GM19372 (cell line): ENCODE measurements around the gene GZF1.
"Not testable (repeated sequence)": the region's sequence is repeated elsewhere in the genome, so short reads cannot be mapped to it uniquely, and the experiment has no call there.

Source experiments
- ATAC-seq: cut with Tn5 transposase; IDR thresholded peaks from one replicate; pipeline ENCODE4 v1.9.1; 2021; ENCODE audit warnings: mild to moderate bottlenecking, low read depth, moderate library complexity; ENCODE audit not compliant: unreplicated experiment

Gene GZF1

DNA sequence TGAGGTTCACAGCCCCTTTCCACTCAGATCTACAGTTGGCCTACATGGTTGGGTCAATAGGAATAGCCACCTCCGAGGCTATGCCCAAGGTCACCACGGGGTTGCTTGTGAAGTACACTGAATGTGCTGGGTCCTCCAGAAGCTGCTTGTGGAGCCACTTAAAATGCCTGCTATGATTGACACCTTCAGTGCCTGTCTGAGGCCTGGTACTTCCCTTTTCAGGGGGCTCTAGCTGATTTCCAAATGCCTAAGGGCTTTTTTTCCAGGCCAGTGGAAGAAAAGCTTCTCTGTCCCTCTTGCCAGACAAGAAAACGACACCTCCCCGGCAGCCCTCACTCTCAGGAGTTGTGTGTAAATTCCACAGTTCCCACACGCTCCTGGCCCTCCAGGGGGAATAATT lies 17.6 kb upstream of the GZF1 start:
- no peak for ATAC-seq

DNA sequence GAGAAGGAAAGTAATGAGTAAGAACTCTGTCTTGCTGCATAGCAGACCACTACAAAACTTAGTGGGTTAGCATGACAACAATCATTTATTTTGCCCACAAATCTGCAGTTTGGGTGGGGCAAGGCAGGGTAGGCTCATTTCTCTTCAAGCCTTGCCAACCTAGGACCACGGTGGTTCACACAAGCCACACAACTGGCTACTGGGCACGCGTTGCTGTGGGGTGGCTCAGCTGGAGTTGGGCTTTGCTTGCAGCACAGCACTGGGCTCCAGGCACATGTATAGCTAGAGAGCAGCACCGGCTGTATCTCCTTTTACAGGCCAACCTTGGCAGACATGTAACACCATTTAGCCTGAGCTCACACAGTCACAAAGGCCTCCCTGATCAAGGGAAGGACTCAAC lies 16.0 kb upstream of the GZF1 start:
- no peak for ATAC-seq

- no peak for ATAC-seq
Measured at GRCh38 chr20:23347791-23348190, 14.2 kb upstream of the GZF1 start.

GRCh38 chr20:23348510-23348909 lies 13.5 kb upstream of the GZF1 start:
- not testable (repeated sequence) for ATAC-seq

DNA sequence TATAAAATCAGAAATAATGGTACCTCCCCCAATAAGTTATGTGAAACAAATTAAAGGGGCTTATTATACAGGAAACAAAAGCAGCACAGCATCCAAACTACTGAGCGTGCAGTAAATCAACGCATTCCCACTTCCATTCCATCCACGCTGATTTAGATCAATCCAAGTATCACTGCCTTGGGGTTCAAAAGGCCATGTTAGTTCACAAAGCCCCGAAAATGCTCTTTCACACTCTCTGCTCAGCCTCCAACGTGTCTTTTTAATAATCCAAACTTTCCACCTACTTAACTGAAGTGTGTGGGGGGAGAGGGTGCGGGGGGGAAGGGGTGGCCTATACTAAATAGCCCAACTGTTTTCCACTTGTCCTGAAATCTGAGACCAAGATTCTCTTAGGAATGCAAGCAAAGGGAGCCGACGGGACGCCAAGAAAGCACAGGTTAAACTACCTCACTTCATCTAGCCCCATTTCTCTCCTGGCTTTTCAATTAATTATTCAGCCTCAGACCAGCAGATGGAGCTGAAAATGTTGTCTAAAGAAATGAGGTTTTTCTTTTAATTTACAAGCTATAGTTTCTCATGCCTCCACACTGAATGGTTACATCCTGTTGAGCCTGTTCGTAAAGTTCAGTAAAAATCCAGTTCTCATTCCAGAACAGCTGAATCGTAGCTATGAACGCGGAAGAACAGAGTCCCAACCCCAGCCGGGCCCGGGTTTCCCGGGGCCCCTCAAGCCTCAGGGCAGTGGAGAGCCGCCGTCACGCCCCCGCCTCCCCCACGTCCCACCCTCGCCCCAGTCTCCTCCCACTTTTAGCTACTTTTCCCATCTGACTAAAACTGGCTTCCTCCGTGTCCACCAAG lies 12.4 kb upstream of the GZF1 start:
- peak; percentile 41 for ATAC-seq

- ATAC-seq, result peak; percentile 84
Measured at GRCh38 chr20:23350196-23350903, 11.6 kb upstream of the GZF1 start, which contains the start of gene NXT1. Gene NXT1, plus strand, starts transcription at chr20:23350791. Its CDS starts 3,251 bp downstream, at chr20:23354042.

DNA sequence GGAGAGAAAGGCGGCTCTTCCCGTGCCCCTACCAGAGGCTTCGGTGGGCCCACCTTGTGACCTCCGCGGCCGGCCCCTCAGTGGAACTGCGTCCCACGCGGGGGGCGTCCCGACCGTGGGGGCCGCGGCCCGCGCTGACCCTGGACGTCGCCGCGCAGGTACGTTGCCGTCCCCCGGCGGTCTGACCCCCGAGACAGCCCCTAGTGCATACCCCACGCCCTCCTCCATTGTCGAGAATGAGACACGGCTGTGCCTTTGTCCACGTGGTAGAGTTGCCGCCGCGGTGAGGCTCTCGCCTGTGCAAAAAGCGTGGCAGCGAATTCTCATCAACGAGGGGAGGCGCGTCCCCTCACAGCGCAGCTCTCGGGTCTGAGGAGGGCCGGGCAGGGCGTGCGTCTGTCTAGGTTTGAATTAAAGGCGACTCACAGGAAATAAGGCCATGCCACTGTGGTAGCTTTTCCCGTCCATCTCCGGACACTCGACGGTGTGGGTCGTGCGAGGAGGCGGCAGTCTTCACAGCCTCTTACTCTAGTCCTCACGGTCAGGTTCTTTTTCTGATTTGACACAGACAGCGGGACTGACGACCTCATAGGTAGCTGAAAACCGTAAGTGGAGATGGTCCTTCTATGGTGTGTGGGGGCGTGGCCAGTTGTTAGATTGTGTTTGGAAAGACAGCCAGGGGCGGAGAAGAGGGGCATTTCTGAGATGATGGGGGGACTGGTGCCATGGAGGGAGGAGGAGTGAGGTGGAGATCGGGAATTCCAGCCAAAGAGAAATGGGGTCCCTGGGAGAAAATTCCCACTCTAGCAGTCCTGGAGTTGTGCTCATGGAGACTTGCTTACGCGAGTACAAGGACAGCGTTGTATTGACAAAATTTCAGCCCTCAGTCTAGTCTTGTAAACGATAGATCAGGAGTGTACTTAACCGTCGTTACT lies 10.8 kb upstream of the GZF1 start:
- ATAC-seq, result peak; percentile 23

DNA sequence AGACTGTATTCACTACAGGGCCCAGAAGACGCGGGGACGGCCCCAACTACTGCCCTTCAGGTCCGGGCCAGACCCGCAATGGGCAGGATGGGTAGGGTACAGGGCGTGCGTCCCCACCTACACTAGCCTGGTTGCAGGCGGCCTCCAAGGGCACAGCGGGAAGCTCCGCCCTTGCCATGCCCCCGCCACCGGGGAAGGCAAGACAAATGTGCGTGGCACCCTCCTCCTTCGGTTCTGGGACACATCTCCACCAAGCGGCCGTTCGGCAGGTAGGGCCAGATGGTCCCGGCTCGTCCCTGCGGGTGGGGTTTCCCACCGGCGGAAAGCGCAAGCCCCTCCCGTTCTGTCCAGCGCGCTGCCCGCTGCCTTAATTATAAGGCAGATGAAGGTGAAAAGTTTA lies 5.8 kb upstream of the GZF1 start:
- ATAC-seq, result no peak

- ATAC-seq, result peak; percentile 54
Measured at GRCh38 chr20:23357767-23358562, 4.0 kb upstream of the GZF1 start.

DNA sequence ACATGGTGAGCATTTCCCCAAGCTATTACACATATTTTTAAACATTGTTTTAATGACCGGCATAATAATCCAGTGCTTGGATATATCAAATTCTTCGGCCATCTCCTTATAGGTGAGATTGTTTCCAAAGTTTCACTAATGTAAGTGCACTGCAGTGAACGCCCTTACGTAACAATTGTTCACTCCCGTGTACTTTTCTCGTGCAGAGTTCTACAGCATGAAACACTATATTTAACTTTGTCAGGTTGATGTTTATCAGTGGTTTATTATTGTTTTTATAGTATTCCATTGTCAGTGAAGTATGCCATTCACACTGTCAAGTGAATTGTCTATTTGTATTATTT lies 3.4 kb upstream of the GZF1 start:
- no peak for ATAC-seq

DNA sequence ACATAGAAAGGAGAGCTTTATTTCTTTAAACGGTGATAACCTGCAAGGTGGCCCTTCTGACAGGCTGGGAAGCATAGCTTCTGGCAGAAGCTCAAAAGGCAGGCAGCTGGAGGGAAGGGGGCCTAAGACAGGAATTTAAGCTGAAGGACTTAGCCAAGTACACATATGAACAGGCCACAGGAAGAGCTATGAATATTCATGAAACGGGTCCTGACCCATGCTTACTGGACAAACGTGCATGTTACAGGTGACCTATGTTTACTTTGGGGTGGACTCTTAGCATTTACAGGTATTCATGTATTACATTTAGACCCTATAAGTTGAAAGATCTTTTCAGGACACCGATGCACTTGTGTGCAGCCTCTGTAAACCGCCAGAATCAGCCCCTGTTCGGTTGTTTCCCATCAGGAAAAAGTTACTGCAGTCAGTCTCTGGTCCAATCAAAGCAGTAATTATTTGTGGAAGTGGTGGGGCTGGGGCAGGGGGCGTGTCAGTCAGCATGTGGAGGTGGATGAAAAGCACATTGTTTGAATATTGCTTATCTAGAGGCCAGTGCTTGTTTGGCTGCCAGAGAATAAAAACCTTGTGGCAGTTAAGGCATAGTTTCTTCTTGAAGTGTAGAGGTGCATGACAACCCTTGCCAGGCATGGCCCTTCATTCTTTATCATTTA lies 2.9 kb upstream of the GZF1 start:
- ATAC-seq, result no peak

- ATAC-seq, result no peak
Measured at GRCh38 chr20:23360531-23360930, 1.5 kb upstream of the GZF1 start.

GRCh38 chr20:23361119-23361475 lies 885 bp upstream of the GZF1 start:
- no peak for ATAC-seq

DNA sequence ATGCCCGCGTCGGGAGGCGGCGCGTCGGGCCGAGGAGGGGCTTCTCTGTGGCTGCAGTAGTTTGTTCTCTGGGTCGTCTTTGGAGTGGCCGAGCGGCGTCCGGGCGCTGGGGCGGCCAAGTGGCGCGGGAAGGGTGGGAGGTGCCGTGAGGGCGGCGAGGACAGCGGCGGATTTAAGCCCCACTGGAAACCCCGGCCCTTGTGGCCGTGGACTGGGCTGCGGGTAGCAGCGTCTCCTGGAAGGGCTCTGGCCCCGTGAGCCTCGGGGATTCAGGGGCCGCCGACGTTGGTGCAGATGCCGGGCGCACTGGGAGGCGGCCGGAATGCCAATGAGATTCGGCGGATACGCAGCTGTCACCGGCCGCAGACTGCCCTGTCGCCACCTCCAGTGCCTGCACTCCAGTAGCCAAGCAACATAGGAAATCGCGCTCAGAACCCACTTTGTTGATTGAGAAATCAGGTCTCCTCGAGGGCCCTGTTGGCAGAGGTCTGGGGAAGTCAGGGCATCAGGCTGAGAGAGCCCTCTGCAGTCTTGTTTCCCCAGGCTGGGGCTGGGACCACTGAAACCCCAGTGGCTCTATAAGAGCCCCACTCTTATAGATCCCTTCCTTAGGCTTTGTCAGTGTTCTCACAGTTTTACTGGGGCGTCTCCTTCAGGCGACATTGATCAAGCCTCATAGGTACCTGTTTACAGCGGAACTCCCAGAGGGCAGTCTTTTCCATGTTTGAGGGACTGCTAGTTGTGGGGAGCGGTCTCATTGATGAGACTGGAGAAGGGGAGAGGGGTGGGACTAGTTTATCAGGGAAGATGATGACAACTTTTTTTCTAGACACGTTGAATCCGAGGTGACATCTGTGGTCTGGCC lies 642 bp downstream of the GZF1 start:
- peak; percentile 8 for ATAC-seq

GRCh38 chr20:23363257-23363649 lies 1.3 kb downstream of the GZF1 start:
- no peak for ATAC-seq

GRCh38 chr20:23365390-23366165 lies 3.6 kb downstream of the GZF1 start:
- ATAC-seq, result no peak

DNA sequence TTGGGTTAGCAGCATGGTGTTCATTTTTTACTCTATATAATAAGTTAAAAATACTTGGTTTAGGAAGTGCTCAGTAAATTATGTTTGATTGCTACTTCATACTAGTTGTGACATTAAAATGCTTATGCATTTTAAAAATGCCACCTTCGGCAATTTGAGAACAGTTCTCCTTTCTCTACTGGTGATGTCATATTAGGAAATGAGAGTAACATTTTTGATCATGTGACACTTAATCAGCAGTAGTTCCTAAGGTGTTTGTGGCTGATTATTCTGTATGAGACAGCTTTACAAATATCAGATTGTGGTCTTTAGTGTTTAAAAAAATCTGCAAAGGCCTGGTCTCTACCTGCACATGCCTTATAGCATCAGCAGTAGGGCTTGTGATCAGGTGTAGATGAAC lies 4.4 kb downstream of the GZF1 start:
- no peak for ATAC-seq

DNA sequence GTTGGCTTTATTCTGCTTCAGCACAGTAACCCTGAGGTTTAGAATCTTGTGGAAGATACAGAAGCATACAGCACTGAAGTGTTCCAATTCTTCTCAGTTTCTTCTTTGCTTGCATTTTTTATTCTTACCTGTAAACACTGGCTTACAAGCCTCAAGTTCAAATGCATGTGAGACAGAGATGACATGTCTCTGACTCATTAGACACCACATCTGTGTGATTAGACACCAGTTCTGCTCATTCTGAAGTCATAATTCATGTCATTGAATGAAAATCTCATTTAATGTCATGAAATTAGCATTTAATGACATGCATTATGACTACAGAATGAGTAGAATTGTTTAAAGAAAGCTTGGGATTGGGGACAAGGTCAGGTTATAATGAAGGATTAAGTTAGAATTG lies 5.8 kb downstream of the GZF1 start:
- no peak for ATAC-seq
